MCF 10A (cell line): ENCODE measurements around the gene C1QC. TPM values are rescaled to one million over a fixed set of nuclear protein-coding genes. Genes with fewer than 3 reads are reported as not detected.

Source experiments
- BruUV-seq: library from RNA; stranded (reverse); fragments of 400-500 nt; replicated peaks from 2 replicates; lab custom pipeline; 2021; lab: Mats Ljungman, UMichigan
- CTCF ChIA-PET: fragments of 300-600 bp; sonication (Branson Sonifier 250); formaldehyde crosslinking; extraction: SDS; loops from one replicate; lab custom pipeline; 2021; ENCODE audit warnings: antibody characterized with exemption, inconsistent platforms; lab: Yijun Ruan, JAX
- POLR2A ChIA-PET: fragments of 300-600, 350-650 bp; sonication (Branson Sonifier 250); formaldehyde crosslinking; extraction: SDS; loops from one replicate; lab custom pipeline; 2020; ENCODE audit warnings: antibody characterized with exemption, inconsistent platforms; lab: Yijun Ruan, JAX
- DNase-seq: peaks from one replicate; pipeline ENCODE4 v3.0.0-alpha.2; 2018; ENCODE audit not compliant: unreplicated experiment
- H3K27ac Mint-ChIP-seq: one replicate; pipeline ENCODE4 v1.8.0; 2022; ENCODE audit warnings: mild to moderate bottlenecking, low read depth, mixed read lengths; ENCODE audit not compliant: unreplicated experiment
- H3K27me3 Mint-ChIP-seq: one replicate; pipeline ENCODE4 v1.8.0; 2022; ENCODE audit warnings: mixed read lengths; ENCODE audit not compliant: insufficient read depth, unreplicated experiment
- H3K36me3 Mint-ChIP-seq: one replicate; pipeline ENCODE4 v1.8.0; 2022; ENCODE audit warnings: mild to moderate bottlenecking, moderate library complexity, mixed read lengths; ENCODE audit not compliant: insufficient read depth, unreplicated experiment
- H3K4me1 Mint-ChIP-seq: one replicate; pipeline ENCODE4 v1.8.0; 2022; ENCODE audit warnings: mixed read lengths; ENCODE audit not compliant: insufficient read depth, unreplicated experiment
- H3K4me3 Mint-ChIP-seq: one replicate; pipeline ENCODE4 v1.8.0; 2022; ENCODE audit warnings: mild to moderate bottlenecking, moderate library complexity, mixed read lengths; ENCODE audit not compliant: unreplicated experiment
- H3K9me3 Mint-ChIP-seq: one replicate; pipeline ENCODE4 v1.8.0; 2022; ENCODE audit warnings: mixed read lengths; ENCODE audit not compliant: unreplicated experiment
- CTCF ChIP-seq: fragments of 200-600 bp; IDR thresholded peaks from one replicate; pipeline ENCODE4 v1.8.0; 2022; ENCODE audit warnings: antibody characterized with exemption, mild to moderate bottlenecking; ENCODE audit not compliant: unreplicated experiment
- intact Hi-C: fragments of 100-400 bp; cut with micrococcal nuclease; formaldehyde crosslinking; loops from 2 replicates; pipeline ENCODE4 v1.14.1; 2022
- total RNA-seq: library from RNA; stranded (reverse); gene quantifications from 2 replicates; pipeline ENCODE4 v1.2.3, GENCODE V29; 2022

The C1QC gene
- total RNA-seq, 1 experiment from 2014 or later: not detected

- CTCF ChIA-PET: no interaction called here
- Mint-ChIP-seq H3K27me3 (peaks cover 30% of the 10 kb centered on the region), H3K4me3 (no peak overlapping the region), H3K27ac (no peak overlapping the region), H3K36me3 (no peaks in the 10 kb centered on the region), H3K4me1 (no peaks in the 10 kb centered on the region), H3K9me3 (no peaks in the 10 kb centered on the region)
- intact Hi-C loops: no loop called here
- DNase-seq: no peak
- no TSS peak for BruUV-seq
- TF ChIP-seq CTCF: no peak
- POLR2A ChIA-PET: no interaction called here
Measured at GRCh38 chr1:22681556-22682276, 38.3 kb downstream of the C1QC start.

DNA sequence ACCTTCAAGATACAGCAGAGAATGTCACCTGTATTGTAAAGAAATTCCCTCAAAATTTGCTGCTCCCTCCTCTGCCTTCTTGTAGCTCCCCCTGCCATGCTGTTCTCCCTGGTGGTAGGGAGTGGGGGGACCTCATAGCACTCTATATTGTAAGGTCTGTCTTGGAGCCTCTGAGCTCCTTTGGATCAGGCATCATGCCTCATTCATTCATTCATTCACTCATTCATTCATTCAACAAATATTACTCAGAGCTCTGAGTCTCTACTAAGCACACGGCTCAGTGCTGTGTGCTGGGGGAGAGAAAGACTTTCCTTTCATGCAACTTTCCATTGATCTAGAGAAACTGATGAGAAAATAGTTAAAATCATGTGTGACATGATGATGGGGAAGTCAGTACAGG lies 40.1 kb downstream of the C1QC start:
- ChIA-PET CTCF (interaction anchor here (0.7 to 2.2 kb wide), 3 partner anchors 9 to 297 kb away, joined by 3 to 6 read pairs (median 3); no protein-coding TSS in a partner anchor), POLR2A (no interaction called here)
- peaks cover 30% of the 10 kb centered on the region for H3K27me3 Mint-ChIP-seq
- no peak for DNase-seq
- H3K27ac Mint-ChIP-seq: no peak overlapping the region
- no peak overlapping the region for H3K4me3 Mint-ChIP-seq
- no peaks in the 10 kb centered on the region for H3K36me3 Mint-ChIP-seq
- no peak for TF ChIP-seq CTCF
- BruUV-seq: no TSS peak
- intact Hi-C loops: no loop called here
- H3K9me3 Mint-ChIP-seq: no peaks in the 10 kb centered on the region
- H3K4me1 Mint-ChIP-seq: no peaks in the 10 kb centered on the region

DNA sequence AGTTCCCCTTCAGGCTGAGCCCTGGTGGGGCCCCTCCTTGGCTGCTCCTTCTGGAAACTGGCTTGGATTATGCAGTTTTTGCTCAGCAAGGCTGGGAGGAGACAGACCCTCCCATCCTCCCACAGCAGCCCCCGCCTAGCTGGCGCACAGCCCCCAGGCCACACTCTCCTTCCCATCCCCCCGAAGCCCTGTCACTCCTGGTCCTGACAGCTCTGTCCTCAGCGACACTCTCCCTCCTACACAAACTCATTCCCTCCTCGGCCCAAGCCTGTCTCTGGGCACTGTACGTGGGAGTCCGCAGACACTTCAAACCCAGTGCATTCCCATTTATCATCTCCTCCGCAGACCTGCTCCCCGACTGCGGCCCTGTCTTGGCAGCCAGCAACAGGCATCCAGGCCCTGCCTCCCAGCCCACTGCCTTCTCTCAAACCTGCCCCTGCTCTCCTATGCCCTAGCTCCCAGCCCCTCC lies 42.2 kb downstream of the C1QC start:
- BruUV-seq: no TSS peak
- Mint-ChIP-seq H3K4me1 (peaks cover 6% of the 10 kb centered on the region), H3K4me3 (no peak overlapping the region), H3K27ac (no peak overlapping the region), H3K36me3 (no peaks in the 10 kb centered on the region), H3K27me3 (peaks cover 30% of the 10 kb centered on the region), H3K9me3 (no peaks in the 10 kb centered on the region)
- ChIA-PET CTCF (interaction anchor here (1.1 kb wide), 1 partner anchor 203 kb away, joined by 3 read pairs; no protein-coding TSS in a partner anchor), POLR2A (no interaction called here)
- TF ChIP-seq CTCF: no peak
- no peak for DNase-seq
- intact Hi-C loops: no loop called here

DNA sequence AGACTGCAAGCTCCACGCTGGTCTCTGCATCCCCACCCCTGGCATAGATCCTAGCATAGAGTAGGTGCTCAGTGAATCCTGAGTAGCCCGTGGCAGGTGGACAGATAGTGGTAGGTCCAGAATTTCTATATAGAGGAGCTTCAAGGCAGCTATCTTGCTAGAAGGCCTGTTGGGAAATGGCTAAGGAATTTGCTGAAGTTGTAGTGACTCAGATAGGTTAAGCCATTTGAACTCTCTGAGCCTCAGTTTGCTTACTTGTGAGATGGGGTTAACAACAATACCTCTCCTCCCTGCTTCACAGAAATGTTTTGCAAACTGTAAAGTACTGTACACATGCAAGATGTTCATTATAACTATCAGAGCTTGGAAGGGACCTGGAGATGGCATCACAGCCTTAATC lies 43.8 kb downstream of the C1QC start:
- DNase-seq: no peak
- Mint-ChIP-seq H3K36me3 (no peaks in the 10 kb centered on the region), H3K4me1 (peaks cover 6% of the 10 kb centered on the region), H3K27ac (no peak overlapping the region), H3K9me3 (no peaks in the 10 kb centered on the region), H3K27me3 (peaks cover 30% of the 10 kb centered on the region), H3K4me3 (no peak overlapping the region)
- no TSS peak for BruUV-seq
- TF ChIP-seq CTCF: no peak
- CTCF ChIA-PET: interaction anchor here (2.6 kb wide), 1 partner anchor 18 kb away, joined by 6 read pairs; no protein-coding TSS in a partner anchor
- intact Hi-C loops: no loop called here
- POLR2A ChIA-PET: no interaction called here
